ENCODE measurements around the gene DNAH5.
"Not testable (repeated sequence)": the region's sequence is repeated elsewhere in the genome, so short reads cannot be mapped to it uniquely, and the experiment has no call there.

Gene DNAH5, protein sequence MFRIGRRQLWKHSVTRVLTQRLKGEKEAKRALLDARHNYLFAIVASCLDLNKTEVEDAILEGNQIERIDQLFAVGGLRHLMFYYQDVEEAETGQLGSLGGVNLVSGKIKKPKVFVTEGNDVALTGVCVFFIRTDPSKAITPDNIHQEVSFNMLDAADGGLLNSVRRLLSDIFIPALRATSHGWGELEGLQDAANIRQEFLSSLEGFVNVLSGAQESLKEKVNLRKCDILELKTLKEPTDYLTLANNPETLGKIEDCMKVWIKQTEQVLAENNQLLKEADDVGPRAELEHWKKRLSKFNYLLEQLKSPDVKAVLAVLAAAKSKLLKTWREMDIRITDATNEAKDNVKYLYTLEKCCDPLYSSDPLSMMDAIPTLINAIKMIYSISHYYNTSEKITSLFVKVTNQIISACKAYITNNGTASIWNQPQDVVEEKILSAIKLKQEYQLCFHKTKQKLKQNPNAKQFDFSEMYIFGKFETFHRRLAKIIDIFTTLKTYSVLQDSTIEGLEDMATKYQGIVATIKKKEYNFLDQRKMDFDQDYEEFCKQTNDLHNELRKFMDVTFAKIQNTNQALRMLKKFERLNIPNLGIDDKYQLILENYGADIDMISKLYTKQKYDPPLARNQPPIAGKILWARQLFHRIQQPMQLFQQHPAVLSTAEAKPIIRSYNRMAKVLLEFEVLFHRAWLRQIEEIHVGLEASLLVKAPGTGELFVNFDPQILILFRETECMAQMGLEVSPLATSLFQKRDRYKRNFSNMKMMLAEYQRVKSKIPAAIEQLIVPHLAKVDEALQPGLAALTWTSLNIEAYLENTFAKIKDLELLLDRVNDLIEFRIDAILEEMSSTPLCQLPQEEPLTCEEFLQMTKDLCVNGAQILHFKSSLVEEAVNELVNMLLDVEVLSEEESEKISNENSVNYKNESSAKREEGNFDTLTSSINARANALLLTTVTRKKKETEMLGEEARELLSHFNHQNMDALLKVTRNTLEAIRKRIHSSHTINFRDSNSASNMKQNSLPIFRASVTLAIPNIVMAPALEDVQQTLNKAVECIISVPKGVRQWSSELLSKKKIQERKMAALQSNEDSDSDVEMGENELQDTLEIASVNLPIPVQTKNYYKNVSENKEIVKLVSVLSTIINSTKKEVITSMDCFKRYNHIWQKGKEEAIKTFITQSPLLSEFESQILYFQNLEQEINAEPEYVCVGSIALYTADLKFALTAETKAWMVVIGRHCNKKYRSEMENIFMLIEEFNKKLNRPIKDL (N-terminal part only)

DNA sequence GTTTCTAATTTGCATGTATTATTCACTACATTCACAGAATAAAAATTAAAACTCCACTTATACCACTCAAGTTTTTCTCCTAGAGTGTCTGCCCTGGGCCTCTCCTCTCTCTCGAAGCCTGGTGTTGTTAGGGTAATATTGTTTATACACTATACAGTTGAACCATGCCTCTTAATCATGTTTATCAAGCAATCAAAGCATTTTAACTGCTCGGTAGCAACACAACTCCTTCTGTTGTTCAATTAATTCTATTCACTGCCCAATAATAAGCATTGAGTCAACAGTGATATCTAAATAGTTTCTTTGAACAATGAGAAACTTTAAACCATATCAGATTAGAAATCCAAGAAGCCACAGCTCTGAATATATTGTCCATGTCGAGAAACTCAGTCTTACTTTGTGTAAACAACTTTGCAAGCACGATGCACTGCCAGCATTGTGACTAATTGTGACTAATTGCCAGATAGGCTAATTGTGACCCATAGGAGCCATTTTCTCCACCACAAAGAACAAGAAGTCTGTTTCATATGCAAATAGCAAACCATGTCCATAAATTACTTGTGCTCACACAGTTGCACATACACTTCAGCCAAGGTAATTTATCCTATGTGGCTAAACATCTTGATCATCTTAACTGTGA, at the start of gene DNAH5:
TSS of gene DNAH5 (minus strand) at position 129 of the 640 bp plus-strand sequence. CDS start 250 bp downstream, outside the sequence.
- DNase-seq, result no peak

DNA sequence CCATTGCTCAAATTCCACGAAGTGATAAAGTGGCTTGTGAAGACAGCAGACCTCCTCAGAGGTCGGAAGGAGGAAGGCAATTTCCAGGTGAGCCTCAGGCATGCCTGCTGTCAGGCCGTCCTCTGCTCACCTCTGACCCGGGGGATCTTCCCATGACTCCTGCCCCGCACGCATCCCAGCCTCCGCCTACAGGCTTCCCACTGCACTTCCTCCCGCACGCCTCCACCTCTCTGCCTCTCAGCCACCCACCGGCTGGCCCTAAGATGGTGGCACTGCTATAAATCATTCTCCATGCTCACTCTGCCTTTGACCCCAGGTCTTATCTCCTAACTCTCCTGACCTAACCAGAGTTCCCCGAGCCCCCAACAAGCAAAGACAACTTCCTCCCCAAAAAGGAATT, 49.4 kb upstream of the DNAH5 start:
- DNase-seq, result no peak

DNA sequence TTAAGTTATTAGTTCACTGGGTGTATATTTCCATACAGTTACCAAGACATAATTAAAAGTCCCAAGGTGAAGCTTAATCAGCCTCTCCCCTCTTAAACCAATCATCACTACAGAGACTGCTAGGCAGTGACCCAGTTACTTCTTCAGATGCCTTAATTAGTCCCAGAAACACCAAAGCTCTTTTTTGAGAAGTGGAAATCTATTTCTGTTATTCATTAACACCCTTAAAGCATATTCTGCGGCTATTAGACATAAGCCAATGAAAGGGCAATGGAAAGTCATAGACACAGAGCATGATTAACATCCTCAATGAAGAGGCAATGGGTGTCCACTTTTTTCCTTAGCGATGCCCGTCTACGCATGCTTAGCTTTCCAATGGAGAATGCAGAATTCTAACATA, 48.3 kb upstream of the DNAH5 start:
- DNase-seq, result no peak

DNA sequence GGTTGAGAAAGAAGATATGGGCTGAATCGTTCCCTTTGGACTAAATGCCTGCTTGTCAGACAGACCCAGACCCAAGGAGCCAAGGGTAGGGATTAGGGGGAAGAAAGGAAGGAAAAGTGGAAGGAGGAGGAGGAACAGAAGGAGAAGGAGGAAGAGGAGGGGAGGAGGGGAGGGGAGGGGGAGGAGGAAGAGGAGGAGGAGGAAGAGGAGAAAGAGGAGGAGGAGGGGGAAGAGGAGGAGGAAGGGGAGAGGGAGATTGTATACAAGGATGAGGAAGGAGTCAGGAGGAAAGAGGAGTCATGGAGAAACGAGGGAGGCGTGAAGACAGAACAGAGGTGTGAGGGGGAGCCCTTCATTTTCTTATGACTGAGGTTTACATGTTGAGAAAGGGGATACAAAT, 46.9 kb upstream of the DNAH5 start:
- no peak for DNase-seq

DNA sequence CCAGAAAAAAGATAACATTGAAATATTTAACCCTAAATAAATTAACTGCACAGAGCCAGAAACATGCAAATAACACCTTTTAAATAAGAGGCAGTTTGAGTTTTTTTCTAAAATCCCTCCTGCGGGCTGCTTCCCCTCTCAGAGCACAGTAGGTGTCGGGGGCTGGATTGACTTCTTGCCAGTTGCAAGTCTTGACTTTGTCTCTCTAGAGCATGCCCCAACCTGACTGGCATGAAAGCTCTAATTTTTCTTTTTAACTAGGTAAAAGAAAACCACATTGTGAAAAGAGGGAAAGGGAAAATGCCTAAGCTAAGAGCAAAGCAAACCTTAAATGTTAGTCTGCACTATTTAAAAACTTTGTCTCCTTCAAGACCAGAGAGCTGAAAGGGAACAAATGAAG, 46.4 kb upstream of the DNAH5 start:
- no peak for DNase-seq

DNA sequence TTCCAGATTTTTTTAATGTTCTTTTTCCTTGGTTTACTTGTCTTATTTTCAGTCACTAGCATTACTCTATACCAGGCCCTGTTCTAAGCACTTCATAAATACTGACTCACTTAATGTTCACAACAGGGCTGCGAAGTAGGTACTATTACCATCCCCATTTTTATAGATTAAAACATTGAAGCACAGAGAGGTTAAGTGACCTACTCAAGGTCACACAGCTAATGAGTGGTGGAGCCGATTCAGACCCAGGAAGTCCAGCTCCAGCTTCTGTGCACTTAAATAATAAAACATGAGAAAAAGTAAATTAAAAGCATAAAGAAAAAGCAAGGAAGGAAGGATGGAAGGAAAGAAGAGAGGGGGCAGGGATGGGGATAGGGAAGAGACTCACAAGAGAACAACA, 45.3 kb upstream of the DNAH5 start:
- no peak for DNase-seq

DNA sequence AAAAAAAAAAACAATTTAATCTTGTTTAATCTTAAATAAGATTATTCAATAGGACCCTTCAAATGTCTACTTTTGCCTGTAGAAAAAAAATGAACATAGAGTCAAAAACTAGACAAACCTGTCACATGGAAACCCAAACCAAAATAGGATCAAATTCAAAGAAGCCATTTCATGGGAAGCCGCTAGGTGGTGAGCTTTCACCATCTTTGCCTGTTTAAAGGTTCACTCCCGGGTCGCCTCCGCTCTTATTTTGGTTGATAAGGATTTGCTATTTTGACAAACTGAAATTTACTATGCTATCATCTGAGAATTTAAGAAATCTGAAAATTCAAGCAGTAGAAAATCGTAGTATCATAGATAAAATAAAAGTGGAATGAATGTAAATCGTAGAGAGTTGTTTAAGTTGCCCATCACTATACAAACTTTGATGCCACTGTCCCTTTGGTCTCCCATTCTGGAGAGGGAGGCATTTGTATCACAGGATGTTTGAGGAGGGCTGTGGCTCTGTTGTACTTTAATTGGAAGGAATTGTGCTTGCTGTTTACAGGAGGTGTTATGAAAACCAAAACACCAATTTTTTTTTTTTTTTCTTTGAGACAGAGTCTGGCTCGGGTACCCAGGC, 43.5 kb upstream of the DNAH5 start:
- peak; percentile 1 to 8 for DNase-seq

DNA sequence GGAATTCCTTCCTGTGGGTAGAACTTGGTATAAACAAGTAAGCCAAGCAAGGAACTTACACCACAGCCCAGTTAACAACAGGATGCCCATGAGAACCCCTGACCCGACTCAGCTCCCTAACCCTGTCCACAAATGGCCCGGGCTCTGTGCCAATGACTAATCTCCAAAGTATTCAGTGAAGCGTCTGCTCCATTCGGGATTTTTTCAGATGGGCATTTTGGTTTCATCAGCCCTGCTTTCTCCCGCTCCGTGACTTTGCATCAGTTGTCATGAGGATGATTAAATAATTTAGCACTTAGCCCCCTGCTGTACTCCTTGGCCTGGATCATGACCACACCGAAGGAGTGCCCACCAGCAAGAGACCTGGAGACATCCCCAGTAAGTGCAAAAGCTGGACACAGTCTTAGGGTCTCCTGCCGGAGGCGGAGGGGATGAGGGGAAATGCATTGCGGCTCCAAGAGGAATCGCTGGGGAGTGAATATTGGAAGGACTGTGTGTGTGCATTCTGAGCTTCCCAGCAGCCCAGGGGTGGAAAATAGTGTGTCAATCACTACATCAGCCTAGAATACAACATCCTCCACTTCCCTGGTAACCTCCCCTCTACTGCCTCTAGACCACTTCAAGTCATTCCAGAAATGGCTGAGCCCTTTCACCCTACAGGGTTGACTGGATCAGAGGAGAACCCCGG, 41.4 kb upstream of the DNAH5 start:
- no peak for DNase-seq

DNA sequence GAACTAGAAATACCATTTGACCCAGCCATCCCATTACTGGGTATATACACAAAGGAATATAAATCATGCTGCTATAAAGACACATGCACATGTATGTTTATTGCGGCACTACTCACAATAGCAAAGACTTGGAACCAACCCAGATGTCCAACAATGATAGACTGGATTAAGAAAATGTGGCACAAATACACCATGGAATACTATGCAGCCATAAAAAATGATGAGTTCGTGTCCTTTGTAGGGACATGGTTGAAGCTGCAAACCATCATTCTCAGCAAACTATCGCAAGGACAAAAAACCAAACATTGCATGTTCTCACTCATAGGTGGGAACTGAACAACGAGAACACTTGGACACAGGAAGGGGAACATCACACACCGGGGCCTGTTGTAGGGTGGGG, 40.4 kb upstream of the DNAH5 start:
- DNase-seq, result not testable (repeated sequence)

DNA sequence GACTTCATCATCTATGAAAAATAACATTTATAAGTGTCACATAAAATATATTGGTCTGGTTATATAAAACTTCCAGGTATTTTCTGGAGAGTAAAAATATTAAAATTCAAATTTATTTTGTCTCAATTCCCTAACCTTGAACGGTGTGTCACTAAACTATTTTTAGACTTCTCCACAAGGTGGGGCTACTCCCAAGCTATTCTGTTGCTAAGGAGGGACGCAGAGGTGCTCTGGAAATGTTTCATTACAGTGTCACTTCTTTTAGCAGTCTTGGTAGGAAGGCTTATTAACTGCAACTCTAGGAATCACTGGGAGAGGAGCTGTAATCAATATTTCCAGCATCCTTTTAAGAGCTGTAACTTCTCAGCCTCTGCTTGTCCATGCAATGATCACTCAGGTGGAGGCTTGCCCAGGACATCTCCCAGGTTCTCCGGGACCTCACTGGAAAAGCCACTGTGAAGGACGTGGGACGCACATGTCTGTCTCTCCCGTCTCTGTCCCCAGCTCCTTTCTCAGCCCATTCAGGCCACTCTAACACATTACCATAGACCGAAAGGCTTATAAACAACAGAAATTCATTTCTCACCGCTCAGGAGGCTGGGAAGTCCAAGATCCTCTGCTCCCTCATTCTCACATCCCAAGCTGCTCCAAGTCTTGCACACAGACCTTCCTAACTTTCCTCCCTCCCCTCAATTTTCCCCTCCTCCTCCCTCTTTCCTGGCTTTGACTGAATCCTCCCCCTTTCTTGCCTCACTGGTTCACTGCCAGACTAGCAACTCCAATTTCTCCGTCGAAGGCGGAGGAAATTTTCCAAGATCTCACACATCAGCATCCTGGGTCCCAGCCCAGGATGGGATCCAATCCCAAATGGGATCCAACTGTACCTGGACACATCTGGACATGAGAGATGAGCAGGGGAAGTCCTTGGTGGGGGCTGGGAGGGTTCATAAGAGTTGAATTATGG, 32.7 kb upstream of the DNAH5 start:
- DNase-seq, result no peak

DNA sequence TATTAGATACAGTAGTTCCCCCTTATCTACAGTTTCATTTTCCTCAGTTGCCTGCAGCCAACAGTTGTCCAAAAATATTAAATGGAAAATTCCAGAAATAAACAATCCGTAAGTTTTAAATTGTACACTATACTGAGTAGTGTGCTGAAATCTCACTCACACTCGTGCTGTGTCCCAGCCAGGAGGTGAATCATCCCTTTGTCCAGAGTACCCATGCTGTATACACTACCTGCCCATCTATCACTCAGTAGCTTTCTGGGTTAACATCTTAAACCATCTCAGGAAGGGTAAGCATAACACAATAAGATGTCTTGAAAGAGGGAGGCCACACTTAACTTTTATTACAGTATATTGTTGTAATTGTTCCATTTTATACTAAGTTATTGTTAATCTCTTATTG, 31.7 kb upstream of the DNAH5 start:
- no peak for DNase-seq

DNA sequence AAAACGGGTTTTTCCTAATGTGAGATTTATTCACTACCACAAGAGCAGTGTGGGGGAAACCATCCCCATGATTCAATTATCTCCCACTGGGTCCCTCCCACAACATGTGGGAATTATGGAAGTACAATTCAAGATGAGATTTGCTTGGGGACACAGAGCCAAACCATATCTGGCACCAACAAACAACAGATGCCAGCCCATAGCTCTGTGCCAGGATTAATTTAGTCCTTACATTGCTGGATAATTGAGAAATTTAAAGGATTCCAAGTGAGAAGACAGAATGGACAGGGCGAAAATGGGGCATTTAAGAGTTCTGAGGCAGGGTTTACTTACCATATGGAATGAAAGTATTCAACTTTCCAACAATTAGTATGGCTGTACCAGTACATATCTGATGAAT, 30.8 kb upstream of the DNAH5 start:
- no peak for DNase-seq

DNA sequence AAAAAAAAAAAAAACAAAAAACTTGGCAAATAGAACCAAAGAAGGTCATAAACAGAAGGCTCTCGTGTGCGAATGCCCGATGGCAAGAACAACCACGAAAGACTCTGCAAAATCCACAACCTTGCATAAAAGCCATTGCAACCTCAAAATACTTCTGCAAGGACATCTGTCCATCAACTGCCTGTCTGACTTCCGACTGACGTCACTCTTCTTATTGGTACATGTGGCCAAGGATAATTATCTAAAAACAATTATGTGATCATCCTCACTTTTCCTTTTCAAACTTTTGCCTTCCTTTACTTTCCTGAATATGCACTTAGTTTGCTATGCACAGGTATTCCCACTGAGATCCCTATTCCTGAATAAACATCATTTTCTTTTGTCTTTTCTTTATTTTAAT, 29.2 kb upstream of the DNAH5 start:
- DNase-seq, result no peak

DNA sequence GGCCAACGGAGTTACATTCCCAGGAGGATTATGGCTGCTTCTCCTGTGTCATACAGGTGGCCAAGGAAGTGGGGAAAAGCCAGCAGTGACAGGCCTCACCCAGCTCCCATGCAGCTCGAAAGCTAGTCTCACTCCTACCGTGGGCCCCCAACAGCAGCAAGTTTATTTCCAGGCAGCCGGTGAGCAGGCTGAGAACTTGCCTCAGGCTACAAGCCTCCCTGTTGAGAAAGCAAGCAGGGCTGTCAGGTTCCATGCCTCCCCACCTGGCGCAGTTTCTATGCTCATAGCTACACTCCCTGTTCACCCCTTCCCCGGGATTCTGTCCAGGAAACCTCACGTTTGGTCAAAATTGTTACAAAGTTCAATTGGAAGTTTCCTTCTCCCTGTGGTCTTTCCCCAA, 27.5 kb upstream of the DNAH5 start:
- no peak for DNase-seq

DNA sequence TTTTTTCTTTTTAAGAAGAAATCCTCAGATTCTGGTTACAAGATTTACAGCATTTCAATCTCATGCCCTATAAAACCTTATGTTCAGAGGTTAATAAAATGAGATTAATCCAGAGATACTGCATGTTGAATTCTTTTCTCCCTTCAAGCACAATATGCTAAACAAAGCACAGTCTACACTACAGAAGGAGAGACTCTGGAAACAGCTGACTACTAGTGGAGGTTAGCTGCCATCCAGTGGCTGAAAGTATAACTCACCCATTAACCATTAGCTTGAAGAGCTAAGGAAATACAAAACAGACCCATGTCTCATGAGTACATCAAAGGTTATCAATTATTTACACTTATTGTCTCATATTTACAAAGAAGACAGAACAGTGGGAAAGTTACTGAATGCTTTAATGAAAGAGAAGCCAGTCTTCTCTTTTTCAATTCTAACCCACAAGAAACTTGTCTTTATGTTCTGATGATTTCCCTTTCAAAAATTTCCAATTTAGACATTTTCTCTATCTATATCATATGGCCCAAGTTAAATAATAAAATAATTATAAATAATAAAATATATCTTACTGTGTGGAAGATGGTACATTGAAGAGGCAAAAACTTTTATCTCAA, 12.7 kb upstream of the DNAH5 start:
- peak; percentile 17 to 40 for DNase-seq

DNA sequence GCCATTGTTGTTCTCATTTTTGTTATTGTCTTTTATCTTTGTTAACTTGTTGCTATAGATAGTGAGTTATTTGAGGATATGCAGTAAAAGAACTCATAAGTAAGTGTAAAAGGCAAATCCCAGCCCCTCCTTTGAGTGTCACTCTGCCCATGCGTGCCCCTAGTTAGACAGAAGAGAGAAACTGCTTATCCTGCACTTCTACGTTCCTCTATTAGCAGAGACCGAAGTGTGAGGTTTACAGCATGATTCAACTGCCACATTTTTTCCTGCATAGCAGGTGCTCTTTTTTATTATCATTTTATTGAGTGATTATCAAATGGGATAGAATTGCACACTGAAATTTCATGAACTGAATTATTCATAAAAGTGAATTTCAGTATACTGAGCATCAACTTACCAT, 12.0 kb upstream of the DNAH5 start:
- no peak for DNase-seq

DNA sequence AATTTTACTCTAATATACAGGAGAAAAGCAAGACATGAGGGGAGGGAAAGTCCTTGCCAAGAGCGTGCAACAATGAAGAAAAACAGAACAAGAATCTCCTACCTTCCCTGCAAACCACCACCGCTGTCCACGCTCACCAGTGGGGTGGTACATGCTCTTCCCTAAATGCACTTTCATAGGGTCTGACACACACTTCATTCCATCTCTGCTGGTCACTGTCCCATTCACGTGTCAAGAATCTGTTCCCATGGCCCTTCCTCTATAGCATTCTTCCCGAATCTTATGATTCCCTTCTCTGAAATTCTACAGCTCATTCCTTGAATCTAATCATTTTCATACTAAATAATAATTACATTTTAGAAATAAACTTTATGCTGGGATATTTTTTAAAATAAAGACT, 11.4 kb upstream of the DNAH5 start:
- no peak for DNase-seq

DNA sequence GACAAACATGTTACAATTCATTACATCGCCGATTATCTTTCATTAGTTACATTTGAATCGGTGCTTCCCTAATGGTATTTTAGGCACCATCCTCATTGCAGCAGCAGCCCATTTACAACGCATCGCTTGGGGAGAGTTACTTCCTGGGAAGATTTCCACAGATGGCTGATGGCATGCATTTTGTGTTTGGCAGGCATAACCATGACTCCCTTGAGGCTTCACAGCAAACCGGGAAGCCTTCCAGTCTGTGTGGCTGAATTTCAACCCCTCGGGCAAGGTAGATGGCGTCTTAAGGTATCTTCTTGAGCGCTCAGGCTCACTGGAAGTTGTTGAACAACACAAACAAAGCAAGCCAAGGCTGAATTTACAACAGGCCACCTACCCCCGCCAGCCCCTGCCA, 1.6 kb upstream of the DNAH5 start:
- no peak for DNase-seq

DNA sequence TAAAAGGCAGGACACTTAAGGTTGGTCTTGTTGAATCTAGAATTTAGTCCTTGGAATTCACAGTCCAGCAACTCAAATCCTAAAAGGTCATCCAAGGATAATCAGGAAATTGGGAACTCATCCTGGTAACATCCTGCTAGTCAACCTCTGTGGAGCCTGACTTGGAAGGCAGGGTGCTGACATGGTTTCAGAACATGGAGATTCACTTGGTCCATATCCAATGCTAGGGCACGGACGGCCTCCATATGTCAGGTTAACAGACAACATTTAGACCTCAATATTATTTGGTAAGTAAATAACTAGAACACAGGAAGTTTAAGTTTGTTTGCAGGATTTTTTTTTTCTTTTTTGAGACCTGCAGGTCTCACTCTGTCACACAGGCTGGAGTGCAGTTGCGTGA, 783 bp upstream of the DNAH5 start:
- no peak for DNase-seq

DNA sequence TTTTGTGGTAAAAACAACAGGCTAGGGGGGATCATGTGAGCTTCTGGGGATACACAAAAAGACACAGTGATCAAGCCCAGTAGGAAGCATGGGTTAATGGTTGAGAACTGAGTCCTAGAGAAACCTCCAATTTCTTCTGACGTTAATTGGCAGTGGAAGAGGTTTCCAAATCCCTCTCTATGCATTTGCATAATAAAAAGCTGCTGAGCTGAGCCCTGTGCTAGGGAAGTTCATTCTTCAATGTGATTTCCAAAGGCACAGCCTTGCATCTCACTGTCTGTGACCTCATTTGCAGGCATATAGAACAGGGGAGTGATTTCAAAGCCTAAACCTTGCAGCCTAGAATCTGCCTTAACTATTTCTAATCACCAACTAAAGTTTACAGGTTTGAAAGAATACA, 812 bp downstream of the DNAH5 start:
- no peak for DNase-seq

Measured in AML-193 (cell line).